Coronary artery (tissue), 2 donors: Measurements from ENCODE around the gene MRPS6.

Experiments used
- DNase-seq: peaks from one replicate; pipeline ENCODE4 v3.0.0-alpha.2; 2017; ENCODE audit warnings: low spot score
- H3K27ac ChIP-seq, 2 donors: fragments of 200-600 bp; sonication (generic); one replicate each; pipeline ENCODE4 v1.5.1; 2016 to 2019
- H3K4me3 ChIP-seq: fragments of 200-600 bp; sonication (generic); 2 replicates; pipeline ENCODE4 v1.5.1; 2016; ENCODE audit warnings: mild to moderate bottlenecking, moderate library complexity
- TF ChIP-seq, protein P1 (sequence below): fragments of 200-600 bp; sonication (generic); IDR thresholded peaks from one replicate; pipeline ENCODE4 v1.5.1; 2019; ENCODE audit warnings: antibody characterized with exemption

MRPS6 gene

GRCh38 chr21:34112316-34113033 lies 39.1 kb downstream of the MRPS6 start:
- Histone ChIP-seq H3K27ac (no peak overlapping the region), H3K4me3 (no peak overlapping the region)
- TF ChIP-seq, protein P1, sequence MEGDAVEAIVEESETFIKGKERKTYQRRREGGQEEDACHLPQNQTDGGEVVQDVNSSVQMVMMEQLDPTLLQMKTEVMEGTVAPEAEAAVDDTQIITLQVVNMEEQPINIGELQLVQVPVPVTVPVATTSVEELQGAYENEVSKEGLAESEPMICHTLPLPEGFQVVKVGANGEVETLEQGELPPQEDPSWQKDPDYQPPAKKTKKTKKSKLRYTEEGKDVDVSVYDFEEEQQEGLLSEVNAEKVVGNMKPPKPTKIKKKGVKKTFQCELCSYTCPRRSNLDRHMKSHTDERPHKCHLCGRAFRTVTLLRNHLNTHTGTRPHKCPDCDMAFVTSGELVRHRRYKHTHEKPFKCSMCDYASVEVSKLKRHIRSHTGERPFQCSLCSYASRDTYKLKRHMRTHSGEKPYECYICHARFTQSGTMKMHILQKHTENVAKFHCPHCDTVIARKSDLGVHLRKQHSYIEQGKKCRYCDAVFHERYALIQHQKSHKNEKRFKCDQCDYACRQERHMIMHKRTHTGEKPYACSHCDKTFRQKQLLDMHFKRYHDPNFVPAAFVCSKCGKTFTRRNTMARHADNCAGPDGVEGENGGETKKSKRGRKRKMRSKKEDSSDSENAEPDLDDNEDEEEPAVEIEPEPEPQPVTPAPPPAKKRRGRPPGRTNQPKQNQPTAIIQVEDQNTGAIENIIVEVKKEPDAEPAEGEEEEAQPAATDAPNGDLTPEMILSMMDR: no peak
- no peak for DNase-seq

DNA sequence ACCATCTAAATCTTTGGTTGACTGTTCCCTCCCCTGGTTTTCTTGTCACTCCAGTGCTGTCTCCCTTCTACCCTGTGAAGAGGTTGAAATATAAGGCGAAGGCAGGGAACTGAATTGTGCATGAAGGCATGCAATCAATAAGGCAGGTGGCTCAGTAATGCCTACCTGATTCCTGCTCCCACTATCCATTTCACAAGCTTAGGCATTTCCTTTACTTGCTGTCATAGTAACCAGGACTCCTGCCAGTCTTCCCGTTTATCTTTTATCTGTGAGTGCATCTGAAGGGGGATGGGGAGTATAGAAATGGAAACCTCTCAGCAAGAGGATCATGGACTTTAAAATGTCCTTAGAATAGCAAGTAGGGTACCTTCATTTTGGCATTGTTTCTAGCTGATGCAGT lies 40.5 kb downstream of the MRPS6 start:
- TF ChIP-seq, protein P1: no peak
- DNase-seq: no peak
- Histone ChIP-seq H3K27ac (no peak overlapping the region), H3K4me3 (no peak overlapping the region)

DNA sequence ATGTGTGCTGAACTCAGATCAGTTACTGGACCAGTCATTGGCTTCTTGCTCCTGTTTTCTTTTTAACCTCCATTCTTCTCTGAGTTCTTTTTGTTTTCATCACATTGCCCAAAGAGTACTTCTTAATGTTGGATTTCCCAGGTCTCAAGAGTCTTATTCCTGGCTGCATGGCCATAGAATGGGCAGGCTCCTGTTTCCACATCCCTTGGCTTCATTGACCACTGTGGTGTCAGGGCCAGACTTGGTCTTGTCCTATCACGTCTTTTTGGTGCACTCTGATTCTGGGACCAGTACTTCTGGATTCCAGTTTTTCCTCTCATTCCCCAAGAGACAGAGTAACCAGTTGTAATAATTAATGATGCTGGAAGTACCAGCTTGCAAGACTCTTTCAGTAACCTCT lies 41.8 kb downstream of the MRPS6 start:
- DNase-seq: no peak
- no peak overlapping the region for H3K4me3 ChIP-seq
- H3K27ac ChIP-seq: no peak overlapping the region
- TF ChIP-seq, protein P1: no peak

DNA sequence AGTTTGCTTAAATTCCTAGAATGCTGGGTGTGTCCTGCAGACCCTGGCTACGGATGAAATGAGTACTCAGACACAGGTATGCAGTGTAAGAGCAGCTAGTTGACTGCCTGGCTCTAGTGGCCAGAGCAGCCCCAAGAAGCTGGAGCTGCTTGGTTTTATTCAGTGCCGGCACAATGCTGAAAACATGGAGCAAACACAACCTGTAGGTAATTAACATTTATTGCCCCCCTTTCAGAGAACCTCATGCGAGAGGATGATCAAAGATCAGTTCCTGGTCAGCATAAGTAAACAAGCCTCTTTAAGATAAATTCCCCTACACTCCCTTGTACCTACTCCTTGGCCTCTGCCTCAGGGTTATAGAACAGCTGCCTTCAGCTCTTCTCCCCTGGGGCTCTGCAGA lies 43.2 kb downstream of the MRPS6 start:
- no peak overlapping the region for H3K4me3 ChIP-seq
- DNase-seq: no peak
- no peak overlapping the region for H3K27ac ChIP-seq
- TF ChIP-seq, protein P1: no peak

- TF ChIP-seq, protein P1: no peak
These were observed 47.5 kb downstream of the MRPS6 start for GRCh38 chr21:34120867-34121266.

GRCh38 chr21:34122047-34122446 lies 48.7 kb downstream of the MRPS6 start:
- no peak for DNase-seq
- TF ChIP-seq, protein P1: no peak
- no peak overlapping the region for H3K27ac ChIP-seq

More at GRCh38 chr21:34120867-34121266, 47.5 kb downstream of the MRPS6 start:
- H3K4me3 ChIP-seq: no peak overlapping the region
- no peak overlapping the region for H3K27ac ChIP-seq
- DNase-seq: no peak

GRCh38 chr21:34123609-34124008 lies 50.2 kb downstream of the MRPS6 start:
- TF ChIP-seq, protein P1: no peak
- Histone ChIP-seq H3K27ac (no peak overlapping the region), H3K4me3 (no peak overlapping the region)
- DNase-seq: no peak

More at GRCh38 chr21:34122047-34122446, 48.7 kb downstream of the MRPS6 start:
- no peak overlapping the region for H3K4me3 ChIP-seq
